Thymus (tissue), 11 donors: Measurements from ENCODE around the gene FBH1. TPM values are rescaled to one million over a fixed set of nuclear protein-coding genes. Genes with fewer than 3 reads are reported as not detected.

Experiments used
- DNase-seq, 9 donors: peaks; one replicate each; pipeline ENCODE4 v3.0.0-alpha.2; 2013; ENCODE audit warnings: low spot score in 9 of 9, low read depth in 6 of 9, missing footprints in 1 of 9
- H3K27ac ChIP-seq, 2 donors: one replicate each; pipeline ENCODE4 v1.5.1; 2013; ENCODE audit warnings: control low read depth in 1 of 2, low read depth in 1 of 2, low read length in 1 of 2, mild to moderate bottlenecking in 1 of 2, moderate library complexity in 1 of 2
- H3K27me3 ChIP-seq, 2 donors: one replicate each; pipeline ENCODE4 v1.5.1; 2013; ENCODE audit warnings: low read length in 1 of 2; ENCODE audit not compliant: control insufficient read depth in 2 of 2, insufficient read depth in 1 of 2
- H3K36me3 ChIP-seq, 2 donors: one replicate each; pipeline ENCODE4 v1.5.1; 2013; ENCODE audit warnings: low read length in 1 of 2, mild to moderate bottlenecking in 1 of 2, moderate library complexity in 1 of 2; ENCODE audit not compliant: control insufficient read depth in 2 of 2, insufficient read depth in 2 of 2
- H3K4me1 ChIP-seq, 2 donors: one replicate each; pipeline ENCODE4 v1.5.1; 2013; ENCODE audit warnings: low read length in 2 of 2; ENCODE audit not compliant: control insufficient read depth in 2 of 2, insufficient read depth in 2 of 2
- H3K4me3 ChIP-seq, 2 donors: one replicate each; pipeline ENCODE4 v1.5.1; 2013; ENCODE audit warnings: low read length in 2 of 2, control low read depth in 1 of 2, mild to moderate bottlenecking in 1 of 2
- H3K9me3 ChIP-seq, 2 donors: one replicate each; pipeline ENCODE4 v1.5.1; 2013; ENCODE audit warnings: low read length in 1 of 2, mild to moderate bottlenecking in 1 of 2; ENCODE audit not compliant: control insufficient read depth in 2 of 2, insufficient read depth in 1 of 2
- WGBS: extraction: QIAGEN DNeasy Blood & Tissue Kit; methylation state at CpG from one replicate; pipeline ENCODE4 v1.1.7; 2013; 5-methylcytosine and 5-hydroxymethylcytosine counted together
- polyA plus RNA-seq: library from polyadenylated mRNA; stranded (reverse); fragments of 200-250 nt; gene quantifications from one replicate; pipeline ENCODE4 v1.2.3, GENCODE V29; 2013
- total RNA-seq: library from RNA; stranded (reverse); fragments of 120-200 nt; gene quantifications from one replicate; pipeline ENCODE4 v1.2.4, GENCODE V29; 2013
- donor health status: healthy.

FBH1 gene
- total and polyA plus RNA-seq, 2 donors, result 52.8 to 97.8 TPM

- no peaks in the 10 kb centered on the region for H3K9me3 ChIP-seq
- DNase-seq, result no peak
- 98% methylated on average over 3 of the region's 3 CpGs for WGBS
- no peaks in the 10 kb centered on the region for H3K27me3 ChIP-seq
- no peaks in the 10 kb centered on the region for H3K36me3 ChIP-seq
- H3K4me1 ChIP-seq, result peaks cover 0 to 4% of the 10 kb centered on the region in 2 donors
- no peak overlapping the region for H3K27ac ChIP-seq
- H3K4me3 ChIP-seq, result no peak overlapping the region
Observed at GRCh38 chr10:5970527-5970926, 80.5 kb downstream of the FBH1 start.

- peaks cover 0 to under 1% of the 10 kb centered on the region in 2 donors for H3K27me3 ChIP-seq
- no peaks in the 10 kb centered on the region for H3K9me3 ChIP-seq
- H3K4me1 ChIP-seq, result peaks cover 6 to 12% of the 10 kb centered on the region in 2 donors
- DNase-seq, result no peak
- H3K4me3 ChIP-seq, result no peak overlapping the region
- 93% methylated on average over 8 of the region's 8 CpGs for WGBS
- H3K27ac ChIP-seq, result peak overlapping the region in 1 of 2 donors; percentile 61
- no peaks in the 10 kb centered on the region for H3K36me3 ChIP-seq
Observed at GRCh38 chr10:5971315-5971832, 81.3 kb downstream of the FBH1 start.

GRCh38 chr10:5971886-5972285 is 81.8 kb downstream of the FBH1 start:
- H3K4me3 ChIP-seq, result no peak overlapping the region
- peaks cover 0 to 5% of the 10 kb centered on the region in 2 donors for H3K27me3 ChIP-seq
- no peak for DNase-seq
- H3K9me3 ChIP-seq, result no peaks in the 10 kb centered on the region
- H3K27ac ChIP-seq, result no peak overlapping the region
- 90% methylated on average over 4 of the region's 4 CpGs for WGBS
- H3K4me1 ChIP-seq, result peaks cover 8 to 14% of the 10 kb centered on the region in 2 donors
- H3K36me3 ChIP-seq, result no peaks in the 10 kb centered on the region

- H3K36me3 ChIP-seq, result no peaks in the 10 kb centered on the region
- peaks cover 8 to 15% of the 10 kb centered on the region in 2 donors for H3K4me1 ChIP-seq
- WGBS, result 99% methylated on average over 4 of the region's 4 CpGs
- H3K27me3 ChIP-seq, result peaks cover 1 to 12% of the 10 kb centered on the region in 2 donors
- H3K9me3 ChIP-seq, result no peaks in the 10 kb centered on the region
- no peak for DNase-seq
- H3K27ac ChIP-seq, result no peak overlapping the region
- H3K4me3 ChIP-seq, result no peak overlapping the region
Observed at GRCh38 chr10:5973069-5973468, 83.0 kb downstream of the FBH1 start.

- WGBS, result 66% methylated on average over 20 of the region's 20 CpGs
- H3K27ac ChIP-seq, result peak overlapping the region; percentile 68 to 88
- no peaks in the 10 kb centered on the region for H3K9me3 ChIP-seq
- peaks cover 8 to 18% of the 10 kb centered on the region in 2 donors for H3K4me1 ChIP-seq
- H3K27me3 ChIP-seq, result peaks cover 4 to 18% of the 10 kb centered on the region in 2 donors
- H3K4me3 ChIP-seq, result peak overlapping the region; percentile 57 to 90
- peak; percentile 7 to 67 (median 23) for DNase-seq
- H3K36me3 ChIP-seq, result no peaks in the 10 kb centered on the region
Observed at GRCh38 chr10:5975641-5976473, 85.8 kb downstream of the FBH1 start.

GRCh38 chr10:5976512-5977470 is 86.7 kb downstream of the FBH1 start:
- H3K4me1 ChIP-seq, result peaks cover 8 to 18% of the 10 kb centered on the region in 2 donors
- peak in 8 of 9 donors; percentile 24 to 64 (median 35) for DNase-seq

GRCh38 chr10:5977471-5978229 is 87.6 kb downstream of the FBH1 start, which contains the start of gene IL15RA:
Gene IL15RA, minus strand, starts transcription at chr10:5977543. Its CDS starts 51 bp downstream, at chr10:5977492.
- peak; percentile 34 to 88 (median 68) for DNase-seq
- no peaks in the 10 kb centered on the region for H3K36me3 ChIP-seq
- H3K27me3 ChIP-seq, result peaks cover 4 to 18% of the 10 kb centered on the region in 2 donors
- H3K4me1 ChIP-seq, result peaks cover 8 to 18% of the 10 kb centered on the region in 2 donors
- WGBS, result under 1% methylated on average over 80 of the region's 80 CpGs
- H3K4me3 ChIP-seq, result peak within 1 kb of the TSS; percentile 57 to 90
- no peaks in the 10 kb centered on the region for H3K9me3 ChIP-seq
- peak within 1 kb of the TSS; percentile 68 to 88 for H3K27ac ChIP-seq

More at GRCh38 chr10:5976512-5977470, 86.7 kb downstream of the FBH1 start:
- Histone ChIP-seq H3K9me3 (no peaks in the 10 kb centered on the region), H3K27me3 (peaks cover 4 to 18% of the 10 kb centered on the region in 2 donors), H3K4me3 (peak overlapping the region; percentile 57 to 90), H3K27ac (peak overlapping the region; percentile 68 to 88), H3K36me3 (no peaks in the 10 kb centered on the region)
- 1% methylated on average over 82 of the region's 82 CpGs for WGBS

GRCh38 chr10:5978230-5978489 is 88.1 kb downstream of the FBH1 start:
- Histone ChIP-seq H3K4me3 (peak overlapping the region in 1 of 2 donors; percentile 90), H3K36me3 (no peaks in the 10 kb centered on the region), H3K4me1 (peaks cover 8 to 18% of the 10 kb centered on the region in 2 donors), H3K27me3 (peaks cover 4 to 18% of the 10 kb centered on the region in 2 donors), H3K27ac (no peak overlapping the region), H3K9me3 (no peaks in the 10 kb centered on the region)
- 13% methylated on average over 6 of the region's 6 CpGs for WGBS
- DNase-seq, result peak in 3 of 9 donors; percentile 4 to 9 (median 7)
